Adipose tissue (tissue), 3 donors: ENCODE data around the gene LSM7. TPM values are rescaled to one million over a fixed set of nuclear protein-coding genes. Genes with fewer than 3 reads are reported as not detected.

Experiments
- H3K27ac ChIP-seq: one replicate; pipeline ENCODE4 v1.5.1; 2013; ENCODE audit warnings: low read depth, low read length
- WGBS, 3 donors: extraction: QIAGEN DNeasy Blood & Tissue Kit; methylation state at CpG; one replicate each; pipeline ENCODE4 v1.1.7; 2013; 5-methylcytosine and 5-hydroxymethylcytosine counted together
- polyA plus RNA-seq, 3 donors: library from polyadenylated mRNA; stranded (reverse); fragments of 200-250 nt; gene quantifications; one replicate each; pipeline ENCODE4 v1.2.3, GENCODE V29; 2013
- donor health status: healthy with polysubstance abuse.
- donor health status: Bipolar disorder and iron deficiency.
- donor health status: healthy.

LSM7 gene
- polyA plus RNA-seq, 3 donors = 97.8 to 222 (median 149) TPM

DNA sequence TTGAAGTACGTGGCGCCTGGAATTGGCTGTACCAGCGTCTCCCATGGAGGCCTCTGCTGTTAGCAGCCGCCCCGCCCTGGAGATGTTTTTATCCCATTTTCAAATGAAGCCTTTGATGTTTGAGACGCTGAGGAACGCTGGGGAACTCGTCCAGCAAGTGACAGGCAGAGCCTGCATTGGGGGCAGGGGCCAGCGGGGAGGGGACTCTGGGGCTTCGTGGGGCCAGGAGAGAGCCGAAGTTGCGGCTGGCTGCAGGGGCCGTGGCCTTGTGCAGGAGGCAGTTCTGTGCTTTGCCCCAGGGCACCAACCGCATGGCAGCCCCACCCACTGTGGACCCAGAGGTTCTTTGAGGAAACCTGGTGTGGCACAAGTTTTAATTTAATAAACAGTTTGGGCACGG is 13.6 kb upstream of the LSM7 start:
- WGBS, 3 donors = 87 to 88% (median 87%) methylated on average over 15 of the region's 15 CpGs
- no peak overlapping the region for H3K27ac ChIP-seq

DNA sequence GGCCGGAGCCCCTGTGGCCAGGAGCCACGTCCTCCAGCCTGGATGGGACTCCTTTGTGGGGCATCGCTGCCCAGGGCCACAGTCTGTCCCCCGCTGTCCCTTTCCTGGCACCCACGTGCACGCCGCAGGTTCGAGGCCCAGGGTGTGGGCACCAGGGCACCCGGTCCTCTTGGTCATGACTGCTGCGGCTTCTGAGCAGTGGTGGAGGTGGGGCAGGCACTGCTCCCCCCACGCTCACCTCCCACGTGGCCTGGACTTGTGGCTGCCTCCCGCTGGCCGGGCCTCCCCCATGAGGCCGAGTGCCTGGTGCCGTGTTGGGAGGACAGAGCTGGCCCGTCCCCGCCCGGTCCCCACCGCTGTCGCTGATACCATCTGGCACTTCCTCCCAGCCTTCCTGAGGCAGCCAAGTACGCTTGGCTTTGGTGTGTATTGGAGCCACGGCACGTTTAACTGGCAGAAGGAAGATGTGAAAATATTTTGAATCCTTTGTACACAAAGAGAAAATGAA is 12.9 kb upstream of the LSM7 start:
- H3K27ac ChIP-seq = no peak overlapping the region
- 64 to 90% (median 73%) methylated on average over 22 to 24 of the region's 24 CpGs for WGBS, 3 donors

DNA sequence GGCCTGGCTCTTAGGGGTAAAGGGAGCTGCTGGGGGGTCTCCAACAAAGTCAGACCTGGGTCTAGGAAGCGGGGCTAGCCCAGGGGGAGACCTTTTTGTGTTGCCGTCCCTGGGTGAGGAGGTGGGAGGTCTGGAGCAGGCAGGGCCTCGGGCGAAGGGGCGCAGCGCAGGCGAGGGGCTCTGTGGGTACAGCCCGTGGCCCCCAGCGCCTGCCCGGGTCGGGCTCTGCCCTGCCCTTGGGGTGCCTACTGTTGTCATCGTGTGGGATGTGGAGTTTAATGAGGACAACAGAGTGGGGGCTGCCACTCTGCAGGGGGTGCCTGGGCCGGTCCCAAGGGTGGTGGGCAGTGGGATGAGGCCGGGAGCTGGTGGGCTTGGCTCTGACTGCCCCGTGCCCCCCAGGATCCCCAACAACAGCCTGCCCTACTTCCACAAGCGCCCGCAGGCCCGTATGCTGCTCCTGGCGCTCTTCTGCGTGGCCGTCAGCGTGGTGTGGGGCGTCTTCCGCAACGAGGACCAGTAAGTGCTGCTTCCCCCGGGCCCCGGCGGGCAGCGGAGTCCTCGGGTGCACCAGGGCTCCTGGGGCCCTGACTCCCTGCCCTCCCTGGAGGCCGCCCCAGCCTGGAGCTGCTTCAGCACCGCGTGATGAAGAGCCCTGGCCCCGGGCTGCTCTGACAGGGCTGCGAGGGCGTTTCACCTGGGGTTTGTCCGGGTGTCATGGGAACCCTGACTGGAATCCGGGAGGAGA is 12.3 kb upstream of the LSM7 start:
- H3K27ac ChIP-seq = no peak overlapping the region
- WGBS, 3 donors = 93 to 95% (median 94%) methylated on average over 37 to 38 of the region's 38 CpGs

- 94 to 96% (median 95%) methylated on average over 51 to 52 of the region's 52 CpGs for WGBS, 3 donors
Observed at GRCh38 chr19:2339644-2340310, 11.4 kb upstream of the LSM7 start.

DNA sequence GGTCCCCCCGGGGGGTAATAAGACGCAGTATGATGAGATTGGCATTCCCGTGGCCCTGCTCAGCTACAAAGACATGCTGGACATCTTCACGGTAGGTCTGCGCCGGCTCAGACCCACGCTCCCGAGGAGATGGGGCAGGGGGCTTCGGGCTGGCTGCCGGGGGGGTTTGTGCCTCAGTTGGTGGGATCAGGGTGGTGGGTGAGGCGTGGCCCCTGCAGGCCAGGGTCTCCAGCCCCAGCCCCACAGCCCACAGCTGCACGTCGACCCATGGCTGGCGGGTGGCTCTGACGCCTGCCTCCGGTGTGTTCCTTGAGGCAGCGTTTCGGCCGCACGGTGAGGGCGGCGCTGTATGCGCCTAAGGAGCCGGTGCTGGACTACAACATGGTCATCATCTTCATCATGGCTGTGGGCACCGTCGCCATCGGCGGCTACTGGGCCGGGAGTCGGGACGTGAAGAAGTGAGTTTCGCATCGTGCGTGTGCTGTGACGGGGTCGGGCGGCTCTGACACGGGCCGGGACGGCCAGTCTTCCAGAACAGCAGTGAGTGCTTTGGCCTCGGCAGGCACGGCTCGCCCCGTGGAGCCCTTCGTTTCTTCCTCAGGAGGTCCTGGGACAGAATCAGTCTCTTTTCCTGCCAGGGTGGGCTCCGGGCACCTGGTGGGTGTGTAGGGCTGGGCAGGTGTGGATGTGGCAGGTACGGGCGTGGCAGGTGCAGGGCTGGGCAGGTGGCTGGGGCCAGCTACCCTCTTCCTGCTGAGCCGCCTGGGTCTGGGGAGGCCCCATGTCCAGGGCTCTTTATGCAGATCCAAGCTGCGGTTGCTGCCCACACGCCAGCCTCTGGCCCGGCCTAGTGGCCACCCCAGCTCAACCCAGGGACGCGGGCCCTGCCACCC is 10.6 kb upstream of the LSM7 start:
- no peak overlapping the region for H3K27ac ChIP-seq
- WGBS, 3 donors = 95 to 97% (median 96%) methylated on average over 53 to 54 of the region's 54 CpGs

More at GRCh38 chr19:2339644-2340310, 11.4 kb upstream of the LSM7 start:
- H3K27ac ChIP-seq = no peak overlapping the region

GRCh38 chr19:2338055-2338615 is 9.7 kb upstream of the LSM7 start:
- WGBS, 3 donors = 94 to 97% (median 97%) methylated on average over 21 of the region's 21 CpGs
- H3K27ac ChIP-seq = no peak overlapping the region

DNA sequence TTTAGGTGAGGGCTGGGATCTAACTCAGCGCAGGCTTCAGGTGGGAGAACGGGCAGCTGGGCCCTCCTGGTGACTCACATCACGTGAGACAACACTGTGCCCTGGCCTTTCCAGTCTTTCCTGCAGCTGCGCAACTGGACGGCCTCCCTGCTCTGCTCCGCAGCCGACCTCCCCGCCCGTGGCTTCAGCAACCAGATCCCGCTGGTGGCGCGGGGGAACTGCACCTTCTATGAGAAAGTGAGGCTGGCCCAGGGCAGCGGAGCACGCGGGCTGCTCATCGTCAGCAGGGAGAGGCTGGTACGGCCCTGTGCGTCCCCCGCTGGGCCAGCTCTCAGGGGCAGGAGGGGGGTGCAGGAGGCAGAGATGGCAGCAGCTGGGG is 8.9 kb upstream of the LSM7 start:
- no peak overlapping the region for H3K27ac ChIP-seq
- WGBS, 3 donors = 41 to 77% (median 76%) methylated on average over 18 to 19 of the region's 19 CpGs

DNA sequence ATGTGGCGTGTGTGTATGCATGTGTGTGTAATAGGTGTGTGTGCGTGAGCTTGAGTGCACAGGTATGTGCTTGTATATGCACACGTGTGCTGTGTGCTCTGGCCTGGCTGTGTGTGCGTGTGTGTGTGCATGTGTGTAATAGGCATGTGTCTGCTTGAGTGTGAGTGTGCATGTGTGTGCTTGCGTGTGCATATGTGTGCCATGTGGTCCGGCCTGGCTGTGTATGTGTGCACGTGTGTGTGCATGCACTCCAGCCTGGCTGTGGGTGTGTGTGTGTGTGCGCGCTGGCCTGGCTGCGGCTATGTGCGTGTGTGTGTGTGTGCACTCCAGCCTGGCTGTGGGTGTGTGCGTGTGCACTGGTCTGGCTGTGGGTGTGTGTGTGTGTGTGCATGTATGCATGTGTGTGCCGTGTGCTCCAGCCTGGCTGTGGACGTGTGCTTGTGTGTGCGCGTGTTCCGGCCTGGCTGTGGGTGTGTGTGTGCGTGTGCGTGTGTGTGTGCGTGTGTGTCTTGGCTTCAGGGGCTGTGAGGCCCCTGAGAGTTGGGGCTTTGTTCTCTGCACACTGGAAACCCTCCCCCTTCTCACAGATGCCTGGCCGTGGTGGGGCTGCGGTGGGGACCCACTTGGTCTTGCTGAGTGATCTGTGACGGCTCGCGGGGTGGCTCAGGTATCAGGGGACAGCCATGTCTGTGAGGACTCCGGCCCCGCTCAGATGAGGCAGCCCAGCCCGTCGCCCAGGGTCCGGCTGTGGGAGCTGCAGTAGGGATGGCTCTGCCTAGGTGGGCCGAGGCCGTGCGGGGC is 8.3 kb upstream of the LSM7 start:
- no peak overlapping the region for H3K27ac ChIP-seq
- 77 to 94% (median 87%) methylated on average over 33 of the region's 33 CpGs for WGBS, 3 donors

DNA sequence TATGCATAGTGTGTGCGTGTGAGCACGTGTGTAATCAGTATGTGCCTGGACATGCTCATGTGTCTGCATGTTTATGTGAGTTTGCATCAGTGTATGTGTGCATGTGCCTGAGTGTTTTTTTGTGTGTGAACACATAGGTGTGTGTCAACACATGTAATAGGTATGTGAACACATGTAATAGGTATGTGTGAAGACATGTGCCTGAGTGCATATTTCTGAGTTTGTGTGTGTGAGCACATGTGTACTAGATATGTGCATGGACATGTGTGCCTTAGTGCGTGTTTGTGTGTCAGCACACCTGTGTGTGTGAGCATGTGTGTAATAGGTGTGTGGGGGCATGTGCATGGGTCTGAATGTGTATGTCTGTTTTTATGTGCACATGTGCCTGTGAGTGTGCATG is 7.5 kb upstream of the LSM7 start:
- WGBS, 3 donors = 65 to 98% (median 97%) methylated on average over 3 of the region's 3 CpGs
- no peak overlapping the region for H3K27ac ChIP-seq

DNA sequence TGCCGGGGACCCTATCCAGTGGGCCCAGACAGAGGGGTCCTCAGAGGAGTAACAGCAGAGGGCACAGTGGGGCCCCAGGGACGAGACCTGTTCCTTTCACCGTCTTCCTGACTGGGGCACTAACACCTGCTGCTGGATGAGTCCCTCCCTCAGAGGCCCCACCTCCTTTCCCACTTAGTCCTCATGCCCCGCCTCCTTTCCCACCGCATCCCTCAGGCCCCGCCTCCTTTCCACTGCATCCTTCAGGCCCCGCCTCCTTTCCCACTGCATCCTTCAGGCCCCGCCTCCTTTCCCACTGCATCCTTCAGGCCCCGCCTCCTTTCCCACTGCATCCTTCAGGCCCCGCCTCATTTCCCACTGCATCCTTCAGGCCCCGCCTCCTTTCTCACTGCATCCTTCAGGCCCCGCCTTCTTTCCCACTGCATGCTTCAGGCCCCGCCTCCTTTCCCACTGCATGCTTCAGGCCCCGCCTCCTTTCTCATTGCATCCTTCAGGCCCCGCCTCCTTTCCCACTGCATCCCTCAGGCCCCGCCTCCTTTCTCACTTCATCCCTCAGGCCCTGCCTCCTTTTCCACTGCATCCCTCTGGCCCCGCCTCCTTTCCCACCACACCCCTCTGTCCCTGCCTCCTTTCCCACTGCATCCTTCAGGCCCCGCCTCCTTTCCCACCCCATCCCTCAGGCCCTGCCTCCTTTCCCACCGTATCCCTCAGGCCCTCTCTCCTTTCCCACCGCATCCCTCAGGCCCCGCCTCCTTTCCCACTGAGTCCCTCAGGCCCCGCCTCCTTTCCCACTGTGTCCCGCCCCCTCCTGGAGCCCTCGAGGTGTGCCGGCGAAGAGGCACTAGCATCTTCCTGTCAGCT is 6.8 kb upstream of the LSM7 start:
- no peak overlapping the region for H3K27ac ChIP-seq
- 90 to 95% (median 94%) methylated on average over 24 to 26 of the region's 26 CpGs for WGBS, 3 donors

GRCh38 chr19:2334426-2334825 is 6.0 kb upstream of the LSM7 start:
- WGBS, 3 donors = 81 to 96% (median 95%) methylated on average over 25 to 27 of the region's 27 CpGs
- no peak overlapping the region for H3K27ac ChIP-seq

DNA sequence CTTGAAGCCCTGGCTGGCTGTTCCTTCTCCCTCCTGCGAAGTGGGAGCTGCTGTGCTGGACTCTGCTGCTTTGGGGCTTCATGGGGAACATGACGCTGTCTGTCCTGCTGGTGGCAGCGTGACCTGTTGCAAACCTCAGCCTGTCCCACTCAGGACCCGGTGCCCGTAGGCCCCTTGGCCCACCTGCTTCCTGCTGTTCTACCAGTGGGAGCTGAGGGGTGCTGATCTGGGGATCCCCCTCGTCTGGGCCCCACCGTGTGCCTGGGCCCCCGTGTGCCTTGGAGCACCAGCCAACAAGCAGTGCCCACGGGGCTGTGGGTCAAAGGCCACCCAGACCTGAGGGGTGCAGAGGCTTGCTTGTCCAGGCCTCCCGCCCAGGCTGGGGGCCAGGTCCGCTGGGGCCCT is 5.4 kb upstream of the LSM7 start:
- WGBS, 3 donors = 40 to 58% (median 56%) methylated on average over 11 of the region's 11 CpGs
- H3K27ac ChIP-seq = no peak overlapping the region

DNA sequence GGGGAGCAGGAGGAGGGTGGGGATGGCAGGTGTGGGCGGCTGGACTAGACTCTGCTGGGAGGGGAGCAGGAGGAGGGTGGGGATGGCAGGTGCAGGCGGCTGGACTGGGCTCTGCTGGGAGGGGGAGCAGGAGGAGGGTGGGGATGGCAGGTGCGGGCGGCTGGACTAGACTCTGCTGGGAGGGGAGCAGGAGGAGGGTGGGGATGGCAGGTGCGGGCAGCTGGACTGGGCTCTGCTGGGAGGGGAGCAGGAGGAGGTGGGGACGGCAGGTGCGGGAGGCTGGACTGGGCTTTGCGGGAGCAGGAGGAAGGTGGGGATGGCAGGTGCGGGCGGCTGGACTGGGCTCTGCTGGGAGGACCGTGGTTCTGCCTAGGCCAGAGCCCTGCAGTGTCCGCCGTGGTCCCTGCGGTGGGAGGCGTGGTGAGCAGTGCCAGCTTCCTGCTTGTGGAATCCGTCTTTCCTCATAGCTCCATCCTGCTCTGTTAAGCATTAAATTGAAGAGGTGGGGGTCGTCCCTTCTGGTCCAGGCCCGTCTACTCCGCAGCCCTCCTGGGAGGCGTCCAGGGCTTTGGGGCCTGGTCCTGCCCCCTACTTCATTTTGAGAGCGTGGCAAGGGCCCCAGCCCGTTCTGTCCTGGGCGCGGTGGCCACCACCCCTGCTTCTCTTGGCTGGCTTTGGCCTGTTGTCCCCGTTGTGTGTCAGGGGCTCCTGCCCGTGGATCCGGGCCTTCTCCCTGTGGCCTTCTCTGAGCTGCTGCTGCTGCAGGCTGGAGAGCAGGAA is 4.8 kb upstream of the LSM7 start:
- 30 to 48% (median 44%) methylated on average over 23 to 27 of the region's 27 CpGs for WGBS, 3 donors

GRCh38 chr19:2332341-2333026 is 4.1 kb upstream of the LSM7 start:
- 21 to 45% (median 38%) methylated on average over 15 to 17 of the region's 17 CpGs for WGBS, 3 donors
- H3K27ac ChIP-seq = no peak overlapping the region

More for the DNA sequence above, 4.8 kb upstream of the LSM7 start:
- H3K27ac ChIP-seq = no peak overlapping the region

- H3K27ac ChIP-seq = no peak overlapping the region
- WGBS, 3 donors = 65 to 66% (median 66%) methylated on average over 12 of the region's 12 CpGs
Observed at GRCh38 chr19:2331601-2332246, 3.3 kb upstream of the LSM7 start.
